SIG-M5 treated with dmso at 0.1 percent for 504 hours (cell line): ENCODE measurements around the gene DCXR.

Source experiments
- DNase-seq: peaks from one replicate; lab custom pipeline; 2025; ENCODE audit not compliant: unreplicated experiment; lab: John Stamatoyannopoulos, UW

DCXR gene

DNA sequence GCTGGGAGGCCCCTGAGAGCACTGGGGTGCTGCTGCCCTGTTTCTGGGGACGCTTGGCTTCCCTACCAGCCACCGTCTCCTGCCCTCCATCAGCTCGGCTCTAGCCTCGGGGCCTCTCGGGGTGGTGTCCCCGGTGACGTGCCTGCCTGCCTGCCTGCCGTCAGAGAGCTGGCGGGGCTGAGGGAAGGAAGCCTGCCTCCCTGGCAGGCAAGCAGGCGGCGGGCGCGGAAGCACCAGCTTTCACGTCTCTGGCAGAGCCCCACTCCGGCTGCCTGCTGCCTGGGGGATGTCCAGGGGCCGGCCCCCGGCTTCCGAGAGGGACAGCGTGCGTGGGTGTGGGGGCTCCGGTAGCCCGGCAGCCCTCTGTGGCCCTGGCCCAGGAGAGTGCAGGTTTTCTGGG, 24.2 kb downstream of the DCXR start:
- DNase-seq = no peak

DNA sequence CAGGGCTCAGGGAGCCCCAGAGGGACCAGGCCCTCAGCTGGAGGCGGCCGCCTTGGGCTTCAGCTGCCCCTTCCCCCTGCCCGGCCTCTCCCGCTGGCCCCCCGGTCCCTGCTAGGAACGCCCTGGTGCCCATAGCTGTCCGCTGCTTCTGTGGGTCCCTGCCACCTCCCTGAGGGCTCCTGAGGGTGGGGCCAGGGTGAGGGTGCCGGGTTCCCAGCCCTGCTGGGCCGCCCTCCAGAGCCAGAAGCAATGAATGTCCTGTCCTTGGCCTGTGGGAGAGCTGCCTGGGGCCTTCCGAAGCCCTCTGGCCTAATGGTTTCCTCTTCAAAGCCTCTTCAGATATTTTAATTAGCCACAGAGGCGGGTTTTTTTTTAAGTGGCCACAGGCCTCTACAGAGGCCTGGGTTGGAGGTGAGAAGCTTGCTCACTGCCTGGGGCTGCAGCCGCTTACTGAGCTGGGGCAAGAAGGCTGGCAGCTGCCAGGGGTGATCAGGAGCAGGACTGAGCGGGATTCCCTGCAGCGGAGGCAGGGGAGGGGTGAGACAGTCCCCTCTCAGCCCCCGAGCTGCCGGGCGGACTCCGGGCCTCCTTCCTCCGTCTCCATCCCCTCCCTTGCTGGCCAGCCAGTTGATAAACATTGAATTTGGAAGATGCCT, 24.7 kb downstream of the DCXR start:
- DNase-seq = no peak

DNA sequence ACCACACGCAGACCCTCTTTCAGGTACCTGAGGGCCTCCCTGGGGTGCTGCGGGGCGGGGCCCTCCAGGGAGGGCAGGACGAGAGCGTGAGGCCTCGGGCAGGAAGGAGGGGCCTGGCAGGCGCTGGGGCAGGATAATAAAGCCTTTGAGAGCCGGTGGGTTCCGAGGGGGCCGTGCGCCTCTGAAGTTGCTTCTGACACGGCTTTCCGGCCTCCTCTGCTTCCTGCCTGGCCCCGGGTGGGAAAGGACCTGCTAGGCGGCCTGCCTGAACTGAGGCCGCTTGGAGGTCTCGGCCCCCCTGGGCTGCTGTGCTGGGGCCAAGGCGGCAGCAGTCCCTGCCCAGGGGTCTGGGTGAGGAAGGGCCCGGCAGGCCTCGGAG, 25.2 kb downstream of the DCXR start:
- DNase-seq = no peak

DNA sequence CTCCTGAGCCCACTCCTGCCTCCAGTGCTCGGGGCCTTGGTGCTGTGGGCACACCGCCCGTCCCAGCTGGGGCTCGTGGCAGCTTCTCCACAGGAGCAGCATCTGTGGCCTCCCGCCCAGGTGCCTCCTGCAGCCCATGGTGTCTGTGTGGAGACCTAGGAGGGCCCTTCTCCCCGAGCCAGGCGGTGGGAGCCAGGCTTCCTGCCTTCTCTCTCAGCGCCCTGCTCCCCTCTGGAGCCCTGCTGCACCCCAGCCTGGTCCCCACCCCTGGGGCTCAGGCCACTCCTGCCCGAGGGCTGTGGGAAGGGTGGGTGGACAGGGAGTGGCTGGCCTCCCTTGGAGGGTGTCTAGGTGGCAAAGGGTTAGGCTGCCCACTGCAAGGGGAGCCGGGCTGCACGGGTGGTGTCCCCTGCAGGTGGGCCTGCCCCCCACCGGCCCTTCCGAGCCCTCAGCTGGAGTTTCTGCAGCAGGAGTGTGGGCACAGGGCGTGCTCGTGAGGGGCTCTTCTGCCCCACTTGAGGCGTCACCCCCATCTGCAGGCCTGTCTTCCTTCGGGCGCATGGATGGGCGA, 25.8 kb downstream of the DCXR start:
- no peak for DNase-seq

DNA sequence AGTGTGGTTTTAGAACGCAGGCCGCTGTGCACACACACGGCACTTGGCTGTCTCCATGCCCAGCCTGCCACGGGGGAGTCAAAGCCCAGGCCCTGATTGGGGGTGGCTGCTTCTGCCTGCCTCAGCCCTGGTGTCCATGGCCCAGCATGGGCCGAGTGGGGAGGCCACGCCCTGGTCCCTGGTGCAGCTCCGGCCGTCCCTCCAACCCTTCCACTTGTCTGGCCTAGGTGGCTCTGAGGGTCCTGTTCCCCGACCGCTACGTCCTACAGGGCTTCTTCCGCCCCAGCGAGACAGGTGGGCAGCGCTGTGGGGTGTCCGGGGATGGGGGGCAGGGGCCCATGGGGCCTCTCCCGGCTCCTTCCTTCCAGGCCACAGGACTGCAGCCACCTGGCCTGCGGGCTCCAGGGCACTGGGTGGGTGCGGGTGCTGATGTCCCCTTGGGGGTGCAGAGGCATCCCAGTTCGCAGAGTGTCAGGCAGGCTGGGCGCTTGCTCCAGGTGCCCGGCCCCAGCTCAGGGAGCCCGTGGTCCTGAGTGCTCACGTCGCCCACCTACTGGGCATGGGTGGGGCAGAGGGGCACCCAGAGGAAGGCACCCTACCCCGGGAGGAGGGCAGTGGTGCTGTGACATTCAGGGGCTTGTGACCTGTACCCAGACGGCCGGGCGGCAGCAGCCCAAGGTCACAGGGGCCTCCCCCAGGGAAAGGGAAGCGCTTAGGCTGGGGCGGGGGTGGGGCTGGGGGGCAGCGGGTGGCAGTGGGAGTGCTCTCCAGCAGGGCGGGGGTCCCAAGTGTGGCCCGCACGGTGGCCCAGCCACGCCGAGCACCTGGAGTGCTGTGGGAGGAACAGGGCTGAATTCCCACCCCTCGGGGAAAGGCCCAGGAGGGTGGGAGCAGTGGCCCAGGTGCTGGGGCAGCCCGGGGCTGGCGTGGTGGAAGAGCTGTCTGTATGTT, 26.6 kb downstream of the DCXR start:
- DNase-seq = no peak

DNA sequence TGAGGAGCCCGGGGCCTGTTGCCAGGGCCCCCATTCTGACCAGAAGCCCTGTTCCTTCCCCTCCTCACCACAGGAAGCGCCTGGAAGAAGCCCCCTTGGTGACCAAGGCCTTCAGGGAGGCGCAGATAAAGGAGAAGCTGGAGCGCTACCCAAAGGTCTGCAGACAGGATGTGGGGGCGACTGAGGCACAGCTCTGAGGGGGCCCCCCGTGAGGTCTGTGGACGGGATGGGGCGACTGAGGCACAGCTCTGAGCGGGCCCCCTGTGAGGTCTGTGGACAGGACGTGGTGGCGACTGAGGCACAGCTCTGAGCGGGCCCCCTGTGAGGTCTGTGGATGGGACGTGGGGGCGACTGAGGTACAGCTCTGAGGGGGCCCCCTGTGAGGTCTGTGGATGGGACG, 28.1 kb downstream of the DCXR start:
- no peak for DNase-seq

DNA sequence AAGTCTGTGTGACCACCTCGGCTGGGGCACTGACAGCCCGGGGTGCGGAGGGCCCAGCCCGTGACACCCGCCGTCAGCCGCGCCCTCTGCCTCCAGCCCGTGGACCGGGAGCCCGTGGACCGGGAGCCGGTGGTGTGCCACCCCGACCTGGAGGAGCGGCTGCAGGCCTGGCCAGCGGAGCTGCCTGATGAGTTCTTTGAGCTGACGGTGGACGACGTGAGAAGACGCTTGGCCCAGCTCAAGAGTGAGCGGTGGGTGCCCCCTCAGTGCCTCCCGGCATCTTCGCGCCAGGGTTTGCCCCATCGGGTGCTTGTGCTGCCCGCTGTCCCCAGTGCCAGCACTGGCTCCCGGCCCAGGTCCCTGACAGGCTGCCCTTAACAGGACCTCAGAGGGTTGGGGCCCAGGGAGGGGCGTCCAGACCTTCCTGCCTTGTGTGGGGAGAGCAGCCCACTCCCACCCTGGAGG, 28.5 kb downstream of the DCXR start:
- no peak for DNase-seq

DNA sequence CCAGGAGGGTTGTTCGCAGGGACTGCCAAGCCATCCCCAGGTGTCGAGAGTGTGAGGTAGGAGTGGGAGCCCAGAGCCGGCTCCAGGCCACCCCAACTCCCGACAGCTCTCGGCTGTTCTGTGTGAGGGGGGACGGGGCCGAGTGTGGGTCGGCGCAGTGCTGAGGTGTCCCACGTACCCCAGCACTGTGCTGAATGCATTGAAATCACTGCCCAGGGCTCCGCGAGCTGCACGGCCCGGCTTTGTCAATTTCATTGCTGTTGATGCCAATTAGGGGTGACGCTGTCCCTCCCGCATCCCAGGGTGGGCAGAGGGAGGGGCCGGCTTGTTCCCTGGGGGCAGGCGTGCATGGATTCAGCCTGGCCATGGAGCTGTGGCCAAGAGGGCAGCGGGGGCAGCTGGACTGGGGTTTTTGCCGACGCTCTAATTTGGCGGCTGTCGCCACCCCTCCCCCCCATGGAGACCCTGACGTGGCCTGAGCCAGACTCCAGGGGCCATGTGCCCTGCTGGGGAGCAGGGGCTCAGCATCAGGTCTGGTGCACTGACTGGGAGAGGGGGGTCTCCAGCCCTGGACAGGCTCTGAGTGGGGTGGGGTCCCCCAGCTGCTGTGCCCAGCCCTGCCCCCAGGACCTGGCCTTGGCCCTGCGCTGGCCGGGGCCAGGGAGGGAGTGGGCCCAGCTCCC, 29.1 kb downstream of the DCXR start:
- DNase-seq = no peak

DNA sequence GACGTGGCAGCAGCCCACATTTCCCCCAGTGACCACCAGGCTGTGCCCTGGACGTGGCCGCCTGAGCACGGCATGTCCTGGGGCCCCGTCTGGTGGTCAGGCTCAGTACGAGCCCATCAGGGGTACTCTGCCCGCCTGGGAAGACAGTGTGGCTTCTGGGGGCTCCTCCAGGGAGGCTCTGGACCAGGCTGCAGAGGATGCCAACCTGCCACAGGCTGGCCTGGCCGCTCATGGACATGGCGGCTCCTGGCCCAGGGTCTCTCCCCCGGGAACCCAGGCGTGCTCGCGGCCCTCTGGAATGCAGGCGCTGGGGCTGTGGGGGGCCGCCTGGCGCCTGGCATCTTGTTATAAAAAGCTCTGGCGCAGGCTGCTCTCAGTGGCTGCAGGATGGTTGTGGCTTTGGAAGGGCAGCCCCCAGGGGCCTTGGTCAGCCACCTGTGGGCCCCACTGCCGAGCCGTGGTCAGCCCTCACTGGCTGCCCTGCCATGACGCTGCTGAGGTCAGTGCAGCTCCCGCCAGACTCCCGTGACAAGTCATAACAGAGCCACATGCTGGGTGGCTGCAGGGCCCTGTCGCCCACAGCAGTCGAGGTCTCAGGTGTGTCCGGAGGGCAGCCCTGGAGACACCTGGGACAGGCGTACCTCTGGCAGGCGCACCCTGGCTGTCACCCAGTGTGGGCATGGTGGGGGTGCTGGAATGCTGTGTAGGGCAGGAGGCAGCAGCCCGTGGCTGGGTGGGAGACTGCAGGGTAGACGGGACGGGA, 29.8 kb downstream of the DCXR start:
- DNase-seq = no peak

DNA sequence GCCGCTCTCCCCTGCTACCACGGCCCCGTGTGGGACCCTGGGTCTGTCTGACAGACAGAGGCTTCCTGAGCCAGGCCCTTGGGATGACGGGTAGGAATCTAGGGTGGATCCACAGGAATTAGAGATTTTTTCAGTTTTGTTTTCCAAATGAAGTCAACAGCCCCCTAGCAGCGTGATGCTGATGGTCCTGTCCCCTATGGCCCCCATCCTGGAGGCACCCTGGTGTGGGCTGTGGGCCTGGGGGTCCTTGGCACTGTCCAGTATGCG, 30.3 kb downstream of the DCXR start:
- no peak for DNase-seq

DNA sequence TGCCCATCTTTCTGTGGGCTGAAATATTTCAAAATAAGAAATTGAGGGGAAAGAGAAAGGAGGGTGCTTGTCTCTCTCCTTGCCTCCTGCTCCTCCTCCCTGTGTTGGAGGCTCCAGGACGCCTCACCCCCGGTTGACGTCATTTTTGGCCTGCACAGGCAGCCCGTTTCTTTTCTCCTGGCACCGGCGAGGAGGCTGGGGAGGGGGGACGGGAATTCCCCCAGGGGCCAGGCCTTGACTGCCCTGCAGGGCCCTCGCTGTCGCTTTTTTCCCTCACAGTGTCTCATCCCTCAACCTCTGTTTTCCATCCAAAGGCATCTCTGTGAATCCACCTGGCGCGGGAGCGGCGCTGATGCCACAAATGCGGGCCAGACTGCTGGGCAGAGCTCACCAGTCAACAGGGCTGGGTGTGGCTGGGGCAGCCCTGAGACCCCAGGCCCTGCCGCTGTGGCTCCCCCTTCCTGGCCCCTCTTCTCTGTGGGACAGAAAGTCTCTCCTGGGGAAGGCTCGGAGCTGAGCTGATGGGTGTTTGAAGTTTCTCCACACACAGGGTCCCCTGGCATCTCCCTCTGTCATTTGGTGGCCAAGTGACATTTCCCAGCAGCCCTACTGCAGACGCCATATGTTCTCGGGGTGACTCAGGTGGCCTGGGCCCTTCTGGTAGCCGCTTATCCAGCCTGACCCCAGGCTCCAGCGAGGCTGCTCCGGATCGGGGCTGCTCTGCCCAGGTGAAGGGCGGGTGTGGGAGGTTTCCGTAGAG, 30.8 kb downstream of the DCXR start:
- DNase-seq = no peak

DNA sequence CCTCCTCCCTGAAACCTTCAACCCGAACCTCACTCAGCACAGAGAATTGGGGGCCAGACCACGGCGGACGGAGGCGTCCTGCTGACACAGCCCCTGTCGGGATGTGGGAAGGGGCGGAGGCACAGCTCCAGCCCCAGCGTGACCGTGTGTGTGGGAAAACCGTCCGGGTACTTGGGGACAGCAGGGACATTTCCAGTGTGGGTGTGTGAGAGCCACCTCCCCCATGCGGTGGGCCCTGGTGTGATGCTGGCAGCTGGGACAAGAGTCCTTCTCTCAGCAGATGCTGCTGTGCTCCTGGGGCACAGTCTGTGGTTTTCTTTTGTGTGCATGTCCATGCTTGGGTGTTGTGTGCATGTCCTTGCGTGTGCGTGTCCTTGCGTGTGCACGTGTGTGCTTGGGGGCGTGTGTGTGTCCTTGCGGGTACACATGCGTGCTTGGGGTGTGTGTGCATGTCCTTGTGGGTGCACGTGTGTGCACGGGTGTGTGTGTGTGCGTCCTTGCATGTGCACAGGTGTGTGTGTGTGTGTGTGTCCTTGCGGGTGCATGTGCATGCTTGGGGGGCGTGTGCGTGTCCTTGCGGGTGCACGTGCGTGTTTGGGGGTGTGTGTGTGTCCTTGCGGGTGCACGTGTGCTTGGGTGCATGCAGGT, 31.7 kb downstream of the DCXR start:
- no peak for DNase-seq

DNA sequence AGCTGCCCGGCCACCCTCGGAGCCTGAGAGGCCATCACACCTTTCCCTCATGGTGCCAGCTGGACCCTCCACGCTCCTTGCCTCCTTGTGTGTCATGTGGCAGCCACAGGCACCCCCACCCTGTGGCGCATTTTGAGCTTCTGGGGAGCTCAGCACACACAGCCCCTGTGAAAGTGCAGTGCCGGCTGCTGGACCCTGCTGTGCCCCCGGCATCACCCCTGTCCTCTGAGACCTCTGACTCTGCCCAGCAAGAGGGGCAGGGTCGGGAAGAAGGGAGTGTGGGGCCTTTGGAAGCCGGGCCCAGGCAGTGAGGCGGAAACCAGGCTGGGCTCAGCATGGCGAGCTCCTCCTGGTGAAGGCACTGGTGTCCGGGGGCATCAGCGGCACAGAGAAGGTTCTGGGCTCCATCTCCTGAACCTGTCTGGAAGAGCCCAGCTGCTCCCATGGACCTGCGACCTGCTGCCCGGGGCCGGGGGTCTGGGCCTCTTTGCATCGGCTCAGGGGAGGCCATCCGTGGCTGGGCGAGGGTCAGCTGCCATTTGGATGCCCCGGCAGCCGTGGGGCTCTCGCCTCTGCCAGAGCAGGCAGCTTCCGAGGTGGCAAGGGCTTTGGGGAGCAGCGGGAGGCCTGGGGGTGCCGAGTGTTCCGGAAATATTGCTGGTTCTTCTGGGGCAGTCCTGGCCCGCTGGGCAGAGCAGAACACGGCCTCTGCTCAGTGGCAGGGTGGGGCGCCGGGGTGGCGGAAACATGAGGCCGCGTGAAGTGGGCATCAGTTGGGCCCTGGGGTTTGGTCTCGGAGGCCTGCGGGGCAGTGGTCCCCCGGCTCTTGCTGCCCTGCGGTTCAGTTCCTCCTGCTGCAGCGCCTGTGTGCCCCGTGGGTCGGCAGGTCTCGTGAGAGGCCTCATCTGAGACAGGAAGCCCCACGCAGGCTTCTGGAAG, 32.7 kb downstream of the DCXR start:
- no peak for DNase-seq

DNA sequence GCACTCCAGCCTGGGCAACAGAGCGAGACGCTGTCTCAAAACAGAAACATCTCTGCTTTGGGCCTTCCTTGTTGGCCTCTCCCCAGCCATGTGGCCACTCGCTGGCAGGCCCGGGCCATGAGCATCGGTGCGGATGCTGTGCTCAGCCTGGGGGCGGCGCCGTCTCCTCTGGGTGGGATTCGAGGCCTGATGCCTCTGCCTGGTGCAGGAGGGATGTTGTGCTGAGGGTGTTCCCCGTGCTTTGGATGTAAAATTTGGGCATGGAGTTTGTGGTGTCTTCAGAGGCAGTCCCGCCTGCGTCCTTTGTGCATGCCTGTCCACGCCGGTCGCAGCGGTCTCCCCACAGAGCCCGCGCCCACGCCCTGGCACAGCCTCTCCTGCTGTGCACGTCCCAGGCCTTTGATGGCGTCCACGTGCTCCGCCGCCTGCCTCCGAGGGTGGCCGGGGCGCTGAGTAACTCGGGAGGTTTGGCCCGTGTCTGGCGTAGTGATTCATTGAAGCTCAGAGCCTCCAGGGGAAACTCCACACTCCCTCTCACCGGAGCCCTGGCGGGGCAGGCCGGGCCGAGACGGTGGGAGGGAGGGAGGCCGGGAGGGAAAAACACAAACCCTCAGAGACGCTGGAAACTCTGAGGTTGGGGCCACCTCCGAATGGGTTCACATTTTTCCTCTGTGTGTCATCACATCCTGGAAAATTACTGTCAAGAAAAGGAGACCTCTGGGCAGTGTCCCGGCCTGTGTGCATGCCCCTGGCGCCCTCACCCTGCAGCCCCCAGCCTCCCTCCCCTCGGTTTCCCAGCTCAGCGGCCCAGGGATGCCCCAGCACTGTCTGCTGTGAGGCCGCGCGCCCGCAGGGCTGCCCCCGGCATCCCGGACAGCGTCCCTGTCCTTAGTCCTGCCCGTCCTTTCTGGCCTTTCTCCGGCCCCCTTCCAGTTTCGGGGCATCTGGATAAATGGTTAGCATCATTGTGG, 33.8 kb downstream of the DCXR start:
- no peak for DNase-seq

DNA sequence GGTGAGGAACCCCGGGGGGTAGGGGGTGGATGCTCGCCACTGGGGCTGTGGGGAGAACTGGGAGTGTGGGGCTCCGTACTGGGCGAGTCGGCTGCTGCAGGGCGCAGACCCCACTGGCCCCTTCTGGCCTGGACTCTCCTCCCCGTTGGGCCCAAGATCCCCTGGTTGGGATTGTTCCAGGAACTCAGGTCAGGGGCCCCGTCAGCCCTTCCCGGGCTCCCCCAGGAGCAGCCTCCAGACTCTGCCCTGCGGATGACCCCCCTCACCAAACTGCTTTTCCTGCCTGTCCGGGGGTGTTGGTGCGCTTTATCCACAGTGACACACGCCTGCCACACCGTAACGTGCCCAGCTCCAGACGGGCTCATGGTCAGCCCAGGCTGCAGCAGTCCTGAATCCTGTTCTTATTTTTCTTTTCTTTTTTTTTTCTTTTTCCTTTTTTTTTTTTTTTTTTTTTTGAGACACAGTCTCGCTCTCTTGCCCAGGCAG, 35.9 kb downstream of the DCXR start:
- DNase-seq = no peak

DNA sequence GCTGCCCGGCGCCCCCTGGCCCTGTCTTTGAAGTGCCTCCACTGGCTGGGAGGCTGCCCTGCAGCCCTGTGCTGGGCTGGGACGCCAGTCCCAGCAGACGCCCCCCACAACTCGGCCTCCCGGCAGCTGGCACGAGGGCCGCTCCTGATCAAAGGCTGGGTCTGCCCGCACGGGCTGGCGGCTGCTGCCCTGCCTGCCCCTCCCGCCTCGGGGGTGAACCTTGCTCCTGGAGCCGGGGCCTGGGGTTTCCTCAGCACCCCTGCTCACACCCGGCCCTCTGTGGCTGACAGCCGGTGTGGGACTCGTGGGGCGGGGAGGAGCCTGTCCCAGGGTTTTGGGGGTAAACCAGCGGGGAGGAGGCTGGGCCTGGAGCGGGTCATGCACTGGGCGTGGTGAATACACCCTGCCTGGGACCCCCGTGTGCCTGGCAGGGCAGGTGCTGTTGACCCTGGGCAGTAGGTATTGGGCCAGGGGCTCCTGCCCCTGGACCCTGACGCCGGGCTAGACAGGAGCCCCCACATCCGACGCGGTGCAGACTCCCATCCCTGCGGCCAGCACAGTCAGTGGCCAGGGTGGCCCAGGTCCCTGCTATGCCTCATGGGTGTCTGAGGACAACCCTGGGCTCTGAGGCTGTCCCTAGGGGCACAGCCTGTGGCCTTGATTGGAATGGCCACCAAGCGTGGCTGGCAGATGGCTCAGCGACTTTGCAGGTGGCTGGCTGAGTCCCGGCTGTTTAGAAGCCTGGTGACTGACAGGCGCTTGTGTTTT, 36.5 kb downstream of the DCXR start:
- no peak for DNase-seq
